Measurements from ENCODE around the gene ATE1.

GRCh38 chr10:121927318-121927840 is 452 bp downstream of the ATE1 start:
- TF ChIP-seq, protein P1, sequence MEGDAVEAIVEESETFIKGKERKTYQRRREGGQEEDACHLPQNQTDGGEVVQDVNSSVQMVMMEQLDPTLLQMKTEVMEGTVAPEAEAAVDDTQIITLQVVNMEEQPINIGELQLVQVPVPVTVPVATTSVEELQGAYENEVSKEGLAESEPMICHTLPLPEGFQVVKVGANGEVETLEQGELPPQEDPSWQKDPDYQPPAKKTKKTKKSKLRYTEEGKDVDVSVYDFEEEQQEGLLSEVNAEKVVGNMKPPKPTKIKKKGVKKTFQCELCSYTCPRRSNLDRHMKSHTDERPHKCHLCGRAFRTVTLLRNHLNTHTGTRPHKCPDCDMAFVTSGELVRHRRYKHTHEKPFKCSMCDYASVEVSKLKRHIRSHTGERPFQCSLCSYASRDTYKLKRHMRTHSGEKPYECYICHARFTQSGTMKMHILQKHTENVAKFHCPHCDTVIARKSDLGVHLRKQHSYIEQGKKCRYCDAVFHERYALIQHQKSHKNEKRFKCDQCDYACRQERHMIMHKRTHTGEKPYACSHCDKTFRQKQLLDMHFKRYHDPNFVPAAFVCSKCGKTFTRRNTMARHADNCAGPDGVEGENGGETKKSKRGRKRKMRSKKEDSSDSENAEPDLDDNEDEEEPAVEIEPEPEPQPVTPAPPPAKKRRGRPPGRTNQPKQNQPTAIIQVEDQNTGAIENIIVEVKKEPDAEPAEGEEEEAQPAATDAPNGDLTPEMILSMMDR (IDR thresholded peaks at IDR 0.05), result no peak
- TF ChIP-seq POLR2A (IDR thresholded peaks at IDR 0.05), result peak in 1 of 4 donors; percentile 34
- TF ChIP-seq POLR2AphosphoS5 (IDR thresholded peaks at IDR 0.05), result peak in 2 of 3 donors; percentile 9 to 38
- TF ChIP-seq EP300 (IDR thresholded peaks at IDR 0.05), result no peak

All from stomach (tissue), 4 donors.